Keratinocyte (primary cell): ENCODE data around the gene PRKCA. TPM values are rescaled to one million over a fixed set of nuclear protein-coding genes. Genes with fewer than 3 reads are reported as not detected.

Source experiments
- DNase-seq: peaks from one replicate; pipeline ENCODE4 v3.0.0-alpha.2; 2011; ENCODE audit warnings: low read depth, missing footprints, low spot score
- FAIRE-seq: peaks from 2 replicates; lab custom pipeline; 2011; peaks lifted over from hg19 to GRCh38; lab: Jason Lieb, UNC
- H2AFZ ChIP-seq: 2 replicates; pipeline ENCODE4 v1.6.0; 2012; ENCODE audit warnings: low read length, control low read depth, inconsistent platforms; ENCODE audit not compliant: control insufficient read depth
- H3K27ac ChIP-seq: 2 replicates; pipeline ENCODE4 v1.5.1; 2011; ENCODE audit warnings: low read length; ENCODE audit not compliant: control insufficient read depth, insufficient read depth
- H3K27me3 ChIP-seq: 3 replicates; pipeline ENCODE4 v1.6.0; 2011; ENCODE audit warnings: low read length; ENCODE audit not compliant: control insufficient read depth, insufficient read depth; ENCODE audit errors: extremely low read depth
- H3K36me3 ChIP-seq, 2 experiments: 2 replicates in 1 of 2; 3 replicates in 1 of 2; pipeline ENCODE4 v1.5.1; 2011; ENCODE audit warnings: low read length in 2 of 2, mild to moderate bottlenecking in 1 of 2; ENCODE audit not compliant: control insufficient read depth in 2 of 2, insufficient read depth in 2 of 2; ENCODE audit errors: extremely low read depth in 1 of 2
- H3K4me1 ChIP-seq: 3 replicates; pipeline ENCODE4 v1.5.1; 2011; ENCODE audit warnings: low read length; ENCODE audit not compliant: control insufficient read depth, insufficient read depth; ENCODE audit errors: extremely low read depth
- H3K4me2 ChIP-seq: 3 replicates; pipeline ENCODE4 v1.6.0; 2011; ENCODE audit warnings: low read depth, low read length; ENCODE audit not compliant: control insufficient read depth, insufficient read depth; ENCODE audit errors: extremely low read depth
- H3K4me3 ChIP-seq, 3 experiments: fragments of 200-600 bp in 1 of 3; sonication (generic) in 1 of 3; 2 replicates in 2 of 3; 3 replicates in 1 of 3; pipeline ENCODE4 v1.5.1; 2011 to 2016; ENCODE audit warnings: low read length in 3 of 3, mild to moderate bottlenecking in 3 of 3, control low read depth in 2 of 3, inconsistent platforms in 1 of 3, low read depth in 1 of 3, mixed read lengths in 1 of 3, mixed run types in 1 of 3, moderate library complexity in 1 of 3; ENCODE audit not compliant: control insufficient read depth in 2 of 3, insufficient read depth in 2 of 3; ENCODE audit errors: extremely low read depth in 1 of 3
- H3K79me2 ChIP-seq: 2 replicates; pipeline ENCODE4 v1.6.0; 2012; ENCODE audit warnings: low read length; ENCODE audit not compliant: control insufficient read depth, insufficient read depth
- H3K9ac ChIP-seq: 3 replicates; pipeline ENCODE4 v1.6.0; 2011; ENCODE audit warnings: low read length; ENCODE audit not compliant: control insufficient read depth, insufficient read depth; ENCODE audit errors: extremely low read depth
- H3K9me1 ChIP-seq: 3 replicates; pipeline ENCODE4 v1.6.0; 2011; ENCODE audit warnings: low read length; ENCODE audit not compliant: control insufficient read depth, insufficient read depth; ENCODE audit errors: extremely low read depth
- H3K9me3 ChIP-seq: 2 replicates; pipeline ENCODE4 v1.5.1; 2012; ENCODE audit warnings: low read depth, low read length; ENCODE audit not compliant: control insufficient read depth
- H4K20me1 ChIP-seq: 3 replicates; pipeline ENCODE4 v1.6.0; 2011; ENCODE audit warnings: low read length; ENCODE audit not compliant: control insufficient read depth, insufficient read depth; ENCODE audit errors: extremely low read depth
- CTCF ChIP-seq, 3 experiments: IDR thresholded peaks in 1 of 3; conservative IDR thresholded peaks in 1 of 3; optimal IDR thresholded peaks in 1 of 3; 2 replicates in 2 of 3; 3 replicates in 1 of 3; pipeline versions ENCODE3 to v1.5.1; 2011; ENCODE audit warnings: low read length in 3 of 3, mild to moderate bottlenecking in 3 of 3, moderate library complexity in 2 of 3, control low read depth in 1 of 3, inconsistent platforms in 1 of 3; ENCODE audit not compliant: insufficient read depth in 2 of 3; ENCODE audit errors: extremely low read depth in 1 of 3
- EZH2 ChIP-seq: IDR thresholded peaks from one replicate; pipeline ENCODE4 v1.6.1; 2012; ENCODE audit warnings: inconsistent platforms, mild to moderate bottlenecking, low read length, moderate library complexity
- dilution Hi-C: fragments of 300-500 bp; cut with MboI; formaldehyde crosslinking; loops from one replicate; pipeline ENCODE4 v1.7.0; 2020; ENCODE audit warnings: low sequenced_read_pairs; ENCODE audit not compliant: extremely low pct_ligation_motif_present
- polyA plus RNA-seq, 5 experiments: library from polyadenylated mRNA; depleted of rRNA in 3 of 5; stranded (reverse) in 3 of 5; stranded (forward) in 1 of 5; unstranded in 1 of 5; fragments of >200 nt; gene quantifications; 1 replicate in 1 of 5; 2 replicates in 3 of 5; 3 replicates in 1 of 5; pipeline versions ENCODE4 v1.2.1 to v1.2.3, GENCODE V29; 2011 to 2012; ENCODE audit warnings: missing spikeins in 2 of 5, low read depth in 1 of 5, low replicate concordance in 1 of 5

PRKCA gene
- polyA plus RNA-seq, 1 donor (not counting 4 experiments of a cell fraction or from before 2014, with no cell fraction given) = 3.6 TPM

GRCh38 chr17:66397486-66397885, 95.1 kb downstream of the PRKCA start:
- Histone ChIP-seq H3K9me1 (no peaks in the 10 kb centered on the region), H3K4me1 (no peaks in the 10 kb centered on the region), H2AFZ (no peak overlapping the region), H4K20me1 (no peaks in the 10 kb centered on the region), H3K4me2 (no peak overlapping the region), H3K9ac (no peak overlapping the region), H3K79me2 (peaks cover 3% of the 10 kb centered on the region), H3K36me3 (no peaks in the 10 kb centered on the region), H3K9me3 (no peaks in the 10 kb centered on the region), H3K27me3 (no peaks in the 10 kb centered on the region), H3K4me3 (no peak overlapping the region), H3K27ac (no peak overlapping the region)
- DNase-seq = no peak
- TF ChIP-seq EZH2 (no peak), CTCF (optimal IDR thresholded peaks at IDR 0.05 in 1 of 3, IDR thresholded peaks at IDR 0.05 in 1 of 3, conservative IDR thresholded peaks at IDR 0.05 in 1 of 3; ENCODE audit: extremely low read depth in 1 of 3, insufficient read depth in 2 of 3, low read length in 3 of 3) (no peak)
- FAIRE-seq = no peak
- dilution Hi-C loops = no loop called here

GRCh38 chr17:66398059-66398458, 95.6 kb downstream of the PRKCA start:
- no peak for DNase-seq
- H3K4me1 ChIP-seq = no peaks in the 10 kb centered on the region
- no peaks in the 10 kb centered on the region for H3K9me1 ChIP-seq
- no peak for TF ChIP-seq EZH2
- TF ChIP-seq CTCF (optimal IDR thresholded peaks at IDR 0.05 in 1 of 3, IDR thresholded peaks at IDR 0.05 in 1 of 3, conservative IDR thresholded peaks at IDR 0.05 in 1 of 3; ENCODE audit: extremely low read depth in 1 of 3, insufficient read depth in 2 of 3, low read length in 3 of 3) = no peak
- dilution Hi-C loops = no loop called here
- H2AFZ ChIP-seq = no peak overlapping the region
- FAIRE-seq = no peak
- H3K9ac ChIP-seq = no peak overlapping the region
- no peak overlapping the region for H3K4me2 ChIP-seq
- H4K20me1 ChIP-seq = no peaks in the 10 kb centered on the region
- peaks cover 3% of the 10 kb centered on the region for H3K79me2 ChIP-seq
- no peaks in the 10 kb centered on the region for H3K36me3 ChIP-seq
- H3K4me3 ChIP-seq = no peak overlapping the region
- no peaks in the 10 kb centered on the region for H3K27me3 ChIP-seq
- no peaks in the 10 kb centered on the region for H3K9me3 ChIP-seq
- H3K27ac ChIP-seq = no peak overlapping the region
